NCI-H1694 (cell line): ENCODE data around the gene LTF.
"Not testable (repeated sequence)": the region's sequence is repeated elsewhere in the genome, so short reads cannot be mapped to it uniquely, and the experiment has no call there.

Source experiments
- DNase-seq: peaks from one replicate; lab custom pipeline; 2025; lab: John Stamatoyannopoulos, UW

Gene LTF

DNA sequence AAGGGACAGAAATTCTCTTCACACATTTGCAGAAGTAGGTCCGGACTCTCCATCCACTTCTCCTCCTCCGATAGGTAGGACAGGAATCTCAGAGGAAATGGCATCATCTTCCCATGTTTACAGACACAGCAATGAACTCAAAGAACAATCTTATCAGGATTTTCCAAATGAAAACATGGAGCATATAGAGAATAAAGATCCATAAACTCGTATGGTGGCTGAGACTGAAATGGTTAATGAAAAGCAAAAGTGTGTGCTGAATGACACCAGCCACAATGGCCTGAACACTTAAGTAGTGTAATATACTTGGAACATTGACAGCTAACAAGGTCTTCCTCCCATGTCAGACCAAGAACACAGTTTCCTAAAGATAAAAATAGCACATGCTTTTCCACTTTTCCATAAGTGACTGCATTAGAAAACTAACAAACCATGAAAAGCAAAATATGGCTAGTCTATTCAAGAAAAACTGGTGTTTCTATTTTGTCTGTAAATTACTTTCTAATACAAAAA, 51.9 kb downstream of the LTF start:
- no peak for DNase-seq

DNA sequence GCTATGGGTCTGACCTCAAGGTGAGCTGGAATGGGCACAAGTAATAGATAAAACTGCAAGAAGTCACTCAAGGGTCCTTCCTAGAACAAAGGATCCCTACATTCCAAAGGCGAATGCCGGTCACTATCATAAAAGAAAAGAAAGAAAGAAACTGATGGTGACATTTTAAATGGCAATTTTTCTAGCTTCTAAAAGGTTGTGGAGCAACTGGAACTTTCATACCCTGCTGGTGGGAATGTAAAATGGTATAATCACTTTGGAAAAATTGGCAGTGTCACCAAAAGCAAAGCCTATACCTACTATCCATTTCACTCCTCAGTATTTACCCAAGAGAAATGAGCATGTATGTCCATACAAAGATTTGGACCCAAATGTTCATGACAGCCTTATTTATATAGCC, 53.4 kb downstream of the LTF start:
- DNase-seq, result no peak

DNA sequence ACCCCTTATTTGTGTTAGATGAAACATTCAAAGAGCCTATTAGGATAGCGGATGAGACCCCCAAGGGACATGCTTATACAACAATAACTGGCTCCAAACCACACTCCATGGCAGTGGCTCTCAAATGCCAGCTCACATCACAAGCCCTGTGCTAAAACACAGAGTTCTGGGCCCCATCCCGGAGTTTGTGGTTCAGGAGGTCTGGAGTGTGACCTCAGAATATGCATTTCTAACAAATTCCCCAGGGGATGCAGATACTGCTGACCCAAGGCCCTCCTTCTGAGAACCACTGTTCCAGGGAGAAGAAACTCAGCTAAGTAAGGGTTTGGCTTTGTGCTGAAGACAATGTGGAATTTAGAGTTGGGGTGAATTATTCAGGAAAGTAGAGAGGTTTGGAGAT, 54.0 kb downstream of the LTF start:
- DNase-seq, result no peak

DNA sequence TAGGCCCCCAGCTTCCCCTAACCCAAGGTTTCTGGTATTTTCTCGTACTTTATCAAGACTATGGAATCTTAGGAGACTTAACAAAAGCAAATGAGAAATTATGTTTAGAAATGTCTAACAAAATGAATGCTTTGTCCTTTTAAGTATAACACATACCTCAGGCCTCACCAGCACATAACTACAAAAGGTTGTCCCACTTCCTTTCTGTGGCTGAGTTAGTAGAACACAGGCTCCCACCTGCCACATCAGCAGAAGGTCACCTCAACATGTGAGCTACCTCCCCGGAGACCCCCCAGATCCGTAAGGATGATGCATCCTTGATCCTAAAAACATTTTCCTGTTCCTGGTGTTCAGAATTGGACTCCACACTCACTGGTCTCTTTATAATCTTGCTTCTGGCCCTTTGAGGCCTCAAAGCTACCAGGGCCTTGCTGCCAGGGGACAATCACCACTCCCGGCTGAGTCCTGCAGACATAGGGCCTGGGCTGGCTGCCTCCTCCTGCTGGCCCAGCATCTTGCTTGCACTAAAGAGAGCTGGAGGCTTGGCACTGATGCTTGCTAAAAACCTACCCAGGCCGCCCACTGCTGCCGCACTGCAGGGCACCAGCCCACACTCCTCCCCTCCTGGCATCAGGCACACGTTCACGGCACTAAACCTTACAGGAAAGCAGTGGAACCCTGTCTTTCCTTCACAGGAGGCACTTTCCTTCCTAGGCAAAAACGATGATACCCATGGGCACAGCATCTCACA, 54.8 kb downstream of the LTF start:
- DNase-seq, result no peak

DNA sequence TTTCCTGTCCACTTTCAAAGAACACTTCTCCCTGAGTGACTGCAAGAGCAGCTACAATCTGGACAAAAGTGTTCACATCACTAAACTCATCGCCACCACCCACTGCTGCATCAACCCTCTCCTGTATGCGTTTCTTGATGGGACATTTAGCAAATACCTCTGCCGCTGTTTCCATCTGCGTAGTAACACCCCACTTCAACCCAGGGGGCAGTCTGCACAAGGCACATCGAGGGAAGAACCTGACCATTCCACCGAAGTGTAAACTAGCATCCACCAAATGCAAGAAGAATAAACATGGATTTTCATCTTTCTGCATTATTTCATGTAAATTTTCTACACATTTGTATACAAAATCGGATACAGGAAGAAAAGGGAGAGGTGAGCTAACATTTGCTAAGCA, 55.9 kb downstream of the LTF start:
- no peak for DNase-seq

DNA sequence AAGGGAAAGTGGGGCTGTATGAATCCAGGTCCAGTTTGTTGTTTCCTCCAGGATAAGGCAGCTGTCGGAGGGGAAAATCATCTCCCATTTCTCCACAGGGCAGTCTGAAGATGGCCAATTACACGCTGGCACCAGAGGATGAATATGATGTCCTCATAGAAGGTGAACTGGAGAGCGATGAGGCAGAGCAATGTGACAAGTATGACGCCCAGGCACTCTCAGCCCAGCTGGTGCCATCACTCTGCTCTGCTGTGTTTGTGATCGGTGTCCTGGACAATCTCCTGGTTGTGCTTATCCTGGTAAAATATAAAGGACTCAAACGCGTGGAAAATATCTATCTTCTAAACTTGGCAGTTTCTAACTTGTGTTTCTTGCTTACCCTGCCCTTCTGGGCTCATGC, 56.7 kb downstream of the LTF start:
- DNase-seq, result no peak

DNA sequence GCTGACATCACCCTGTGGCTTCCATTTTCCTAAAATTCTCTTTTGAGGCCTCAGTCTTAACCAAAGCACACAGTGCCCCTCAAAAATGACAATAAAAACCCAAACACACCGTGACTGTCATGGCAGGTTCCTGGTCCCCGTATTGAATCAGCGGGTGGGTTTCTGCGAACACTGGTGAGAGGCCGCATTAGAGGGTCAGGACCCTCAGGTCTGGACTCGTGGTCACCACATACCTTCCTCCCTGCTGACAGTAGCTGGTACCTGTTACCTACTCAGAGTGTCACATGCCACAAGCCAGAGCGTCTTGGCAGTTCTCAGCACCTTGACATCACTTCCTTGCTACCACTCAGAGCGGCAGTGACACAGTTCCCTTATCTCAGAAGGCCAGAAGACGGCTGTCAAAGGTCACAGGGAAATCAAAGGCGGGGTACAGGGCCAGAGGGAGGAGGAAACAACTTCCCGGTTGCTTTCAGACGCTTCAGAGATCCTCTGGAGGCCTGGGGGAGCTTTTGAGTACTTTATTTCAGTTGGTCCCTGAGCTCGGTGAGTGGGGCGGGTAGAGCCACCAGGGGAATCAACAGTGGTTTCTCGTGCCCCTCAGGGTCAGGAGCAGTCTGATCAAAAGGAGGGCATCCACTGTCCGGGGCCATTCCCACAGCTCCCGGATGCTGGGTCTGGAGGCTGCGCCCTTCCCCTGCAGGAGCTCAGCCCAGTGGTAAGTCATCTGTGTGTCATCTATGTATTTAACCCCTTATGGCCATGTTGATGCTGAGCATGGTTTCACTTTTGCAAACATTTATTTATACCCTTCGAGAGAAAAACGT, 57.7 kb downstream of the LTF start, which contains the start of the genes CCR5AS and CCRL2:
TSS of gene CCR5AS (minus strand) at position 279 of the 824 bp plus-strand sequence.
TSS of gene CCRL2 (plus strand) at position 472 of the 824 bp plus-strand sequence. CDS start 821 bp downstream, outside the sequence.
- no peak for DNase-seq

DNA sequence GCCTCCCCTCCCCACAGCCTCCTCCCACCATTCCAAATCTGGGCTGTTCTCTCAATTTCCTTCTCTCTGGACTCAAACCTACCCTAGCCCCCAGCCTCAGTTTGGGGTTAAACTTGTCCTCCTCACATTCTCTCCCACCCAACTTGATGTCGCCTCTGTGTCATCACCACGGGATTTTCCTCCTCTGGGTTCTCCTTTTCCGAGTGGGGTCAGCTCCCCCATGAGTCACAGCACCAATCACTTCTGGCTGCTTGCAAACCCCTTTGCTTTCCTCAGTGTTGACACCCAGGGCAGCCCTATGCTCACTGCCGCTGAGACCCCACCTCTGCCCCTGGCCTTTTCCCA, 58.3 kb downstream of the LTF start:
- DNase-seq, result no peak

DNA sequence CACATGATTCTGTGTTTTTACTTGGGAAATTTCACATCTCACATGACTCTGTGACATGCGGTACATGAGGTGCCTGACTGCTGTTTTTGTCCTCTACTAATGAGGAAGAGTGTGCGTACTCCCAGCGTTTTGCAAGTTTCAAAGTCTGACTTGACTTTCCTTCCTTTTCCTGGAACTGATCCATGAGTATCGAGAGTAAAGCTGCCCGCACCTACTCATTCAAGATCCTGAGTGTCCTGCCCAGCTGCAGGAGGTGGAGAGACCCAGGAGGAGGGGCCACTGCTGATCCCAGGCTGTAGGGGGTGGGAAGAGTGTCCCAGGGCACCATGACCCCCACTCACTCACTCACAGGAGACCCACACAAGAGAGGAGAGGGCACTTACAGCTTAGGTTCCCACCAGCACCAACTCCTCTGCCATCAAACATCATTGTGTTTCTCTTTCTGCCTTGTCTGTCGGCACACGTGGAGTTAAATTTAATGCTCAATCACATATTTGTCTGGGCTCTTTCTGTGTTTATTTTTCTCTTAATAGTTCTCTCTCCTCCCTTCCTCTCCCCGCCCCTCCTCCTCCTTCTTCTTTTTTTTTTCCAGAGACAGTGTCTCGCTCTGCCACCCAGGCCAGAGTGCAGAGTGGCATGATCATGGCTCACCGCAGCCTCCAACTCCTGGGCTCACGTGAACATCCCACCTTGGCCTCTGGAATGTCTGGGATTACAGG, 59.2 kb downstream of the LTF start:
- DNase-seq, result no peak

DNA sequence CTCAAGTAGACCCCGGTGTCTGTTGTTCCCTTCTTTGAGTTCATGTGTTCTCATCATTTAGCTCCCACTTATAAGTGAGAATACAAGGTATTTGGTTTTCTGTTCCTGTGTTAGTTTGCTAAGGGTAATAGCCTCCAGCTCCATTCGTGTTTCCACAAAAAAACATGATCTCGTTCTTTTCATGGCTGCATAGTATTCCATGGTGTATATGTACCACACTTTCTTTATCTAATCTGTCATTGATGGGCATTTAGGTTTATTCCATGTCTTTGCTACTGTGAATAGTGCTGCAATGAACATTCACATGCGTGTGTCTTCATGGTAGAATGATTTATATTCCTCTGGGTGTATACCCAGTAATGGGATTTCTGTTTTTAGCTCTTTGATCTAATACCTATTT, 61.8 kb downstream of the LTF start:
- DNase-seq, result not testable (repeated sequence)

DNA sequence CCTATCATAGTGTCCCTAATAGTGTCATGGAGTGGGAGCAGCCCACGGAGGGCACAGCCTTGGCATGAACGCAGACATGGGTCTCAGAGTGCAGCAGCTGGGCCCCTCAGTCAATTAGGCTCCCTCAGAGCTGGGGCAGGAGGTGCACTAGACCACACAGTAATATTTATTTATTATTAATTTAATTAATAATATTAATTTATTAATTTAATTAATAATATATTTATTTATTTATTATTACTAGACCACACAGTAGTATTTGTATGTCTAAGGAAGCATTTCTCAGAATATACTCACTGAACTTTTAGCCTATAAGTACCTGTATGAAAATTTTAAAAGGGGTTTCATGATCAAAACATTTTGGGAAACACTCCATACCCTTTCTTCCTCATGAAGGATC, 63.1 kb downstream of the LTF start:
- DNase-seq, result no peak

DNA sequence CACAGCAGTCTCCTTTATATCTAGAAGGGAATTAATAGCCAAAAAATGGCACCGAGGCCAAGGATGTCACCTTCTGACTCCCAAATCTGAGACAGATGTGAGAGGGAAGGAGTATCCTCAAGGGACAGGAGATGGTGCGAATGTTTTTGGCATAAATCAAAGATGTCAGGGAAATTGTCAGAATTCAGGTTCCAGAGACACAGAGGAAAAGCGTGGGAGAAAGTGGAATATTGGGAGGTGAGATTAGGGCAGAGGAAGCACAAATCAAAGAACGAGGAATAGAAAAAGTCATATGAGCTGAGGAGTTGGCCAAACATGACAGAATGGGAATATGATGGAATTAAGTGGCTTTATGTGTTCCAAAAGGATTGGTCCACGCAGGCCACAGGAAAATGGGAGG, 63.9 kb downstream of the LTF start:
- DNase-seq, result no peak

DNA sequence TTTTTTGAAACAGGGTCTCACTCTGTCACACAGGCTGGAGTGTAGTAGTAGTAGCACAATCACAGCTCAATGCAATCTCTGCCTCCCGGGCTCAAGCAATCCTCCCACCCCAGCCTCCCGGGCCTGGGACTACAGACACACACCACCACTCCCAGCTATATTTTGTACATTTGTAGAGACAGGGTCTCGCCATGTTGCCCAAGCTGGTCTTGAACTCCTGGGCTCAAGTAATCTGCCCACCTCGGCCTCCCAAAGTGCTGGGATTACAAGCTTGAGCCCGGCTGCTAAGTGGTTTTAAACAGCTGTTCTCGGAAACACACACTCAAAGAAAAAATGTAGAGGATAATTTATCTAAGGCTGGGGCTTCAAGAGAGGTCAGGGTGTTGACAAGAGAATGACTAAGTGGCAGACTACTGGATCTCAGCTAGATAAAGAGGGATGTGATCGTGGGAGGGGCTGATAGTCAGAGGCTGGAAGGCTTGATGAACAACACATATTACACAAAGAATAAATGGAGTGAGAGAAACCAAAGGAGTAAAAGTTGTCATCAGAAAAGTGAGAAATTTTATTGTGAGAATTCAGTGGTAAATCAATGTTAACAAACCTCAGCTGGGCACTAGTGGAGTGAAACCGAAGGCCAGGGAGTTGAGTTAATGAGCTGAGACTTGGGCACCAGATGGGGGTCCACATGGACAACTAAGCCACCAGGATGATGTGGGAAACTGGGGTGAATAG, 64.5 kb downstream of the LTF start:
- no peak for DNase-seq

DNA sequence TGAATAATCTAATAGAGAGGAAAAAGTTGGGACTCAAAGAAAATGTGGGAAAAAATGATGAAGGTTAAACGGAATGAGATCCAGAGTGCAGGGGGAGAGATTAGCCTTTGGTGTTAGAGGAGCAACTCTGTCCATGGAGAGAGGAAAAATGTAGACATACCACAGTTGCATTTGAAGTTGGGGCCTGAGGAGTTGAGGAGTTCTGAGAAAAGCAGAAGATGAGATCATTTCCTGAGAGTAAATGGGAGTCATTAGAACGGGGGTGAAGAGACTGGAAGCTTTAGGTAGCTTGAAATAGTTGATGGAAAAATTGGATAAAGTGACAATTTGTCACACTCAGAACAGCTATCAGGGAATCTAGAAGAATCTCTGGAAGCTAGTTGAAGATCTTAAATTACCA, 65.1 kb downstream of the LTF start:
- no peak for DNase-seq

DNA sequence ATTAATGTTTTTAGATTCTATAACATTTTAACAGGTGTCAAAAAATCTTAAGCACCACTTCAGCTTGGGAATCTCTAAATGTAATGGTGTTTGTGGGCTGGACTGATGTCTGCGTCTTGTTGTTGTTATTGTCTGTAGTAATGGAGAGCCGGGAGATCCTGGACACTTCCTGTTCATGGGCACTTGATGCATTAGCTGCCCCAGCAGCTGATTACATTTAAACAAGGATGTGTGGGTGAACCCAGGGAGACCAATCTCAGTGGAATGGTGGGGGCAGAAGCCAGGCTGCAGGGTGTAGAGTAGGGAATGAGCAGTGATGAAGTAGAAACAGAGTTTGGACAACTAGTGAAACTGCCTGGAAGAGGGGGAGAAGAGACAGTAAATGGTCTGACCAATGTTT, 65.6 kb downstream of the LTF start:
- DNase-seq, result no peak

DNA sequence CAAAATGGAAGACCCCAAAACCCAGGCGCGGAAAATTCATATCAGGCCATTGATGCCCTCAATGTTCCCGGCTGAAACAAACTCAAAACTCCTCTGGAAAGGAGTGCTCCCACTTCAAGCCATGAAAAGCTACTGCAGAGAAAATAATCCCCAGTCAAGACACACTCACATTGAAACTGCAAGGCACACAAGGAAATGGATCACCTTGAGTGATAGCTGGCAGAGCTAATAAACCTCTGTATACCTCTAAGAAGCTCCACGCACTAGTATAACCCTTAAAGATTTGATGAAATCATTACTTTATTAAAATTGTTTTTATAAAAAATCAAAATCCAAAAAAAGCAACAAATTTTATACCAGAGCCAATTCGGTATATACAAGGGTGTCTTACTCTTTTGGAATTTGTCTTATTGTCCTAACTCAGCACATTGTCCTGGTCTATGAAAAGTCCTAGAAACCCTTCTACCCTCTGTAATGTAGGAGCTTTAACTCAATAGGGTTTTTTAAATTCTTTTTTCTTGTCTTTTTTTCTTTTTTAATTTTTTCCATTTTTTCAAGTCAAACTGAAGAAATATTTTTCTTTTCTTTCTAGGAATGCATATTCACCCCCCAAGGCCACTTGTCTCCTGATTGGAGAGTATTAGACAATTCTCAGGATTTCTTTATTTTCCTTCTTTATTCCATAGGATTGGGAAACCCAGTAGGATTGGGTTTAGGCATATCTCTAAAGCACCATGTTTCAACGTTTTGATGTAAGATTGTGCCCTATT, 66.3 kb downstream of the LTF start:
- no peak for DNase-seq

DNA sequence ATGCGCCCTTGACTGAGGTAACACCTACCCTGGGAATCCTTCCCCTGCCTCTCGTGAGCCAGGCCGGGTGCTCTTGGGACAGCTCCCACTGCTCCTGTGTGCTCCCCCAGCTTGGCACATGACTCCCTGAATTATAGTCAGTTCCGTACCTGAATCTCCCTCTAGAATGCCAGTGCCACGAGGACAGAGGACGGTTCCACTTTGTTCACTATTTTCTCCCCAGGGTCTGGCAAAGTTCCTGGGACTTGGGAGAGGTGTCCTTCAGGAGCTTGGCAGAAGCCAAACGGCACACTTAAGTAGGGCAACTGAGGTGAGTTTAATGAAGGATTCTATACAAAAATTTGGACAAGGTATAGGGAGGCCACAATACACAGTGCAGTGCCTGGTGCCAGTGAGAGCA, 67.6 kb downstream of the LTF start:
- no peak for DNase-seq

DNA sequence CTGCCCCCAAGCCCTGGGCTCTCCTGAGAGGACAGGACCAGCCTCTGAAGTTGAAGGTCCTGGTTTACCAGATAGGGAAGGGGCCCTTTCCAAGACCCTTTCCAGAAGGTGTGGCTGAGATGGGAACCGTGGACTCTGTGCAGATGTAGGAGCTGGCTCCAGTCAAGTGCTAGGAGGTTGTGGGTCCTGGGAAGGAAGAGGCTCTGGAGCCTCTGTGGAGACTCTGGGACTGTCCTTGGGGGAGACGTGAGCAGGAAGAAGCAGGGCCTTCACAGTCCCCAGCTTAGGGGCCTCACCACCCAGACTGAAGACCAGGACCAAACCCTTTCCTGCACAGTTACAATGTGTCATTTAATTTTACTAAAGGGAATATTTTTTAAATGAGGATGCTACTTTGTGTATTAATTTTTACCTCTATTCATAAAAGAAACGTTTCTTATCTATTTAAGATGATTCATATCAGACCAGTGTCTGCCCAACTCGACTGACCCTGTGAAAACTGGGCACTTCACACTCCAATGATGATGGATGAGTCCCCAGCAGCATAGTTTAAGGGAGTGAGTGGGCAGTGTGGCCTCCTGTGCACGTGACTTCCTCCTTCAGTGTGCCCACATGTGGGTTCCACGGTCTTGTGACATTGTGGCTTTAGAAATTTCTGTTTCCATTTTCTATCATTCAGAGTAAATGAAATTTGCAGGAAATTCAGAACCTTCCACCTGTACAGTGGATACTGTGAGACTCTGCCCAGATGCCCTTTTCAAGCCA, 68.8 kb downstream of the LTF start:
- no peak for DNase-seq

DNA sequence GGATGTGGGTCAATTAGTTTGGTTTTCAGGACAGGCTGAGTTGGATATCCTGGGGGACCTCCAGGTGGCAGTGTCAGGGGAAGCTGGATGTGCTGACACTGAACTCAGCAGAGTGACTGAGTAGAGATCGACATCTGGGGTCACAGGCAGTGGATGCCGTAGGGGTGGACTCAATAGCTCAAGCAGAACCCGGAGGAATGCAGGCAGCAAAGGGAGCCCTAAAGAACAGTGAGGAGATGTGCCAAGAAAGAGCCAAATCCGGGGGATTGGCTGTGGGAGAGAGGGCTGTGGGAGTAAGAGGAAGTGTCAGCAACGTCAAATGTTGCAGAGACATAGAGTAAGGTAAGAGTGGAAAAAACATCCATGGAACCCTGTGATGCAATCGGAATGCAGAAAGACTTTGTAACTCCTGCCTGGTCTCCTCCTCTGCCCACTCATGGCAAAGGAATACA, 69.5 kb downstream of the LTF start:
- no peak for DNase-seq
